IMR-90 (cell line): Measurements from ENCODE around the gene SARNP. TPM values are rescaled to one million over a fixed set of nuclear protein-coding genes. Genes with fewer than 3 reads are reported as not detected.
A peak's percentile ranks its signal among the peaks of the same experiment; 100 is the strongest.

Experiments
- ATAC-seq: fragments of 200-7000 bp; cut with Tn5 transposase; 2 replicates; pipeline ENCODE4 v1.9.1; 2020; ENCODE audit warnings: low read depth, mild to moderate bottlenecking, moderate library complexity
- BruUV-seq: library from RNA; stranded (reverse); fragments of 400-500 nt; replicated peaks from 2 replicates; lab custom pipeline; 2021; lab: Mats Ljungman, UMichigan
- CTCF ChIA-PET: fragments of 300-600 bp; formaldehyde crosslinking; extraction: SDS; loops from one replicate; lab custom pipeline; 2021; ENCODE audit warnings: antibody characterized with exemption; lab: Yijun Ruan, JAX
- POLR2A ChIA-PET: fragments of 300-600 bp; sonication (Branson Sonifier 250); formaldehyde crosslinking; loops from one replicate; lab custom pipeline; 2022; ENCODE audit warnings: antibody characterized with exemption; ENCODE audit not compliant: unreplicated experiment; lab: Charles Lee
- DNase-seq: peaks from one replicate; pipeline ENCODE4 v3.0.0; 2013
- H2AFZ ChIP-seq: replicated peaks from 2 replicates; pipeline ENCODE3; 2013; ENCODE audit warnings: low read length, mild to moderate bottlenecking; ENCODE audit not compliant: poor library complexity
- H2AK5ac ChIP-seq: 2 replicates; pipeline ENCODE4 v1.6.1; 2013; ENCODE audit warnings: low read depth, low read length, inconsistent platforms
- H2AK9ac ChIP-seq: replicated peaks from 2 replicates; pipeline ENCODE3; 2013; ENCODE audit warnings: mild to moderate bottlenecking, low read depth, low read length, moderate library complexity; ENCODE audit not compliant: poor library complexity
- H2BK120ac ChIP-seq: 2 replicates; pipeline ENCODE4 v1.6.1; 2013; ENCODE audit warnings: low read depth, low read length, inconsistent platforms
- H2BK15ac ChIP-seq: 3 replicates; pipeline ENCODE4 v1.6.1; 2013; ENCODE audit warnings: low read depth, low read length, inconsistent platforms
- H2BK20ac ChIP-seq: 2 replicates; pipeline ENCODE4 v1.6.1; 2013; ENCODE audit warnings: low read depth, mild to moderate bottlenecking, inconsistent platforms, low read length, moderate library complexity
- H2BK5ac ChIP-seq: 2 replicates; pipeline ENCODE4 v1.6.1; 2013; ENCODE audit warnings: mild to moderate bottlenecking, low read depth, low read length, inconsistent platforms; ENCODE audit not compliant: poor library complexity, severe bottlenecking
- H3K14ac ChIP-seq: replicated peaks from 2 replicates; pipeline ENCODE4 v1.6.1; 2013; ENCODE audit warnings: low read depth, low read length, inconsistent platforms
- H3K18ac ChIP-seq: 2 replicates; pipeline ENCODE4 v1.6.1; 2013; ENCODE audit warnings: low read depth, low read length, control low read depth
- H3K23ac ChIP-seq: 2 replicates; pipeline ENCODE4 v1.6.1; 2013; ENCODE audit warnings: low read depth, low read length, inconsistent platforms
- H3K27ac ChIP-seq: 2 replicates; pipeline ENCODE4 v1.5.1; 2013; ENCODE audit warnings: mild to moderate bottlenecking, control low read depth, low read length; ENCODE audit not compliant: insufficient read depth
- H3K27me3 ChIP-seq: 2 replicates; pipeline ENCODE4 v1.6.1; 2013; ENCODE audit warnings: low read length; ENCODE audit not compliant: control insufficient read depth, insufficient read depth
- H3K36me3 ChIP-seq: 2 replicates; pipeline ENCODE4 v1.6.1; 2013; ENCODE audit warnings: low read length, mixed read lengths; ENCODE audit not compliant: control insufficient read depth, insufficient read depth
- H3K4ac ChIP-seq: 2 replicates; pipeline ENCODE4 v1.6.1; 2013; ENCODE audit warnings: low read depth, low read length, inconsistent platforms
- H3K4me1 ChIP-seq: 2 replicates; pipeline ENCODE4 v1.6.1; 2013; ENCODE audit warnings: low read length, mixed read lengths; ENCODE audit not compliant: control insufficient read depth, insufficient read depth
- H3K4me2 ChIP-seq: 2 replicates; pipeline ENCODE4 v1.6.1; 2013; ENCODE audit warnings: low read depth, mild to moderate bottlenecking, control low read depth, low read length, moderate library complexity
- H3K4me3 ChIP-seq: 2 replicates; pipeline ENCODE4 v1.5.1; 2013; ENCODE audit warnings: low read depth, mild to moderate bottlenecking, control low read depth, low read length, moderate library complexity; ENCODE audit not compliant: insufficient read depth
- H3K56ac ChIP-seq: 2 replicates; pipeline ENCODE4 v1.6.1; 2013; ENCODE audit warnings: low read length, inconsistent platforms; ENCODE audit not compliant: insufficient read depth; ENCODE audit errors: extremely low read depth
- H3K79me1 ChIP-seq, 2 experiments: 2 replicates each; pipeline ENCODE4 v1.6.1; 2013; ENCODE audit warnings: low read length in 2 of 2, inconsistent platforms in 1 of 2, low read depth in 1 of 2
- H3K9ac ChIP-seq: 2 replicates; pipeline ENCODE4 v1.6.1; 2013; ENCODE audit warnings: low read depth, low read length, control low read depth
- H3K9me1 ChIP-seq: 2 replicates; pipeline ENCODE4 v1.6.1; 2013; ENCODE audit warnings: low read length, inconsistent platforms; ENCODE audit not compliant: insufficient read depth
- H3K9me3 ChIP-seq: 2 replicates; pipeline ENCODE4 v1.6.1; 2013; ENCODE audit warnings: low read length; ENCODE audit not compliant: control insufficient read depth, insufficient read depth
- H4K20me1 ChIP-seq: 2 replicates; pipeline ENCODE4 v1.6.1; 2013; ENCODE audit warnings: low read length, inconsistent platforms; ENCODE audit not compliant: insufficient read depth
- H4K5ac ChIP-seq: 2 replicates; pipeline ENCODE4 v1.6.1; 2013; ENCODE audit warnings: mild to moderate bottlenecking, low read depth, low read length, control low read depth
- H4K8ac ChIP-seq, 2 experiments: 2 replicates each; pipeline ENCODE4 v1.6.1; 2013; ENCODE audit warnings: low read depth in 2 of 2, low read length in 2 of 2, control low read depth in 1 of 2, inconsistent platforms in 1 of 2
- H4K91ac ChIP-seq: 2 replicates; pipeline ENCODE4 v1.6.1; 2013; ENCODE audit warnings: low read depth, low read length, inconsistent platforms; ENCODE audit not compliant: insufficient read depth
- ELK1 ChIP-seq: fragments of 150-350 bp; IDR thresholded peaks from 2 replicates; pipeline ENCODE4 v1.6.1; 2016; ENCODE audit warnings: low read depth, mild to moderate bottlenecking, low read length, moderate library complexity, borderline replicate concordance
- WGBS, 2 experiments: methylation state at CpG; one replicate each; pipeline versions ENCODE4 v1.1.5 to v1.1.7; 2013; ENCODE audit warnings: missing lambda C conversion rate in 2 of 2; ENCODE audit not compliant: insufficient read length in 1 of 2; ENCODE audit errors: extremely low coverage in 2 of 2; 5-methylcytosine and 5-hydroxymethylcytosine counted together
- dilution Hi-C: fragments of 300-500 bp; cut with HindIII; formaldehyde crosslinking; loops from one replicate; pipeline ENCODE4 v1.14.3; 2018; ENCODE audit warnings: low sequenced_read_pairs; ENCODE audit not compliant: unreplicated experiment
- in situ Hi-C: fragments of 300-500 bp; cut with MboI; formaldehyde crosslinking; loops from 3 replicates; pipeline ENCODE4 v1.14.3; 2019; ENCODE audit warnings: low sequenced_read_pairs, inconsistent platforms, mixed read lengths
- intact Hi-C: fragments of 100-400 bp; cut with micrococcal nuclease; formaldehyde crosslinking; loops from 2 replicates; pipeline ENCODE4 v1.10.0; 2022
- polyA plus RNA-seq, 3 experiments: library from polyadenylated mRNA; depleted of rRNA; stranded (reverse); fragments of >200 nt; gene quantifications; 2 replicates each; pipeline ENCODE4 v1.2.3, GENCODE V29; 2012; ENCODE audit warnings: low replicate concordance in 1 of 3
- total RNA-seq: library from RNA; depleted of rRNA; stranded (reverse); fragments of >200 nt; gene quantifications from 2 replicates; pipeline ENCODE4 v1.2.3, GENCODE V29; 2012

The SARNP gene
- total and polyA plus RNA-seq, 2 of the 4 experiments (the other 2 are of a cell fraction), result 46.8 to 103 TPM

GRCh38 chr12:55815473-55815872 is 2.1 kb downstream of the SARNP start:
- peak overlapping the region; percentile 38; the same call in 1 of the 2 replicates for H3K23ac ChIP-seq
- no peak for ATAC-seq
- H3K4me1 ChIP-seq, result peaks cover 7% of the 10 kb centered on the region
- intact Hi-C loops (loop anchor here (5.0 to 10.0 kb wide), 4 partner anchors 73 to 292 kb away; partner anchors contain the start of genes DGKA, GDF11 and RPS26), dilution Hi-C loops (no loop called here), in situ Hi-C loops (loop anchor here (10.0 kb wide), 1 partner anchor 129 kb away; no protein-coding TSS in a partner anchor)
- peaks cover 47% of the 10 kb centered on the region for H4K20me1 ChIP-seq
- H3K18ac ChIP-seq, result no peak overlapping the region
- no peak overlapping the region for H3K4me3 ChIP-seq
- TF ChIP-seq ELK1, result no peak
- peak overlapping the region; percentile 42; the same call in 1 of the 2 replicates for H3K4me2 ChIP-seq
- no peaks in the 10 kb centered on the region for H3K9me3 ChIP-seq
- H2BK20ac ChIP-seq, result no peak overlapping the region
- 90% methylated on average over 9 of the region's 12 CpGs; no CpG with 5 or more reads in 1 of the 2 experiments for WGBS, 2 experiments
- POLR2A ChIA-PET, result no interaction called here
- no peak overlapping the region for H3K27ac ChIP-seq
- no peak overlapping the region for H3K14ac ChIP-seq
- no peak overlapping the region for H3K56ac ChIP-seq
- no peak overlapping the region for H2BK5ac ChIP-seq
- no peak overlapping the region for H2BK120ac ChIP-seq
- peaks cover 8% of the 10 kb centered on the region for H3K9me1 ChIP-seq
- no peaks in the 10 kb centered on the region for H3K27me3 ChIP-seq
- H2BK15ac ChIP-seq, result no peak overlapping the region
- H3K9ac ChIP-seq, result no peak overlapping the region; the same call in 1 of the 2 replicates
- BruUV-seq, result no TSS peak
- H3K79me1 ChIP-seq, result peaks cover 16 to 49% of the 10 kb centered on the region in 2 experiments; a peak in 3 of 4 replicates
- no peak overlapping the region for H2AFZ ChIP-seq
- no peak for DNase-seq
- CTCF ChIA-PET, result no interaction called here
- no peak overlapping the region for H2AK5ac ChIP-seq
- no peak overlapping the region for H2AK9ac ChIP-seq
- H4K91ac ChIP-seq, result no peak overlapping the region
- peaks cover 12% of the 10 kb centered on the region for H3K36me3 ChIP-seq
- no peak overlapping the region for H4K8ac ChIP-seq
- H4K5ac ChIP-seq, result no peak overlapping the region
- no peak overlapping the region for H3K4ac ChIP-seq
